Hematopoietic multipotent progenitor cell treated with erythropoietin and hydrocortisone succinate and interleukin-3 and kit ligand, for 15 days (in vitro differentiated cells): ENCODE data around the gene NPL.

Experiments
- DNase-seq: peaks from one replicate; pipeline ENCODE4 v3.0.0-alpha.2; 2015; ENCODE audit warnings: low spot score

The NPL gene

GRCh38 chr1:182778862-182779261 is 10.7 kb upstream of the NPL start:
- DNase-seq = no peak

- no peak for DNase-seq
These were observed 10.0 kb upstream of the NPL start for GRCh38 chr1:182779530-182779929.

- peak; percentile 74 for DNase-seq
These were observed 7.6 kb upstream of the NPL start for GRCh38 chr1:182781841-182782586.

GRCh38 chr1:182782587-182782913 is 7.0 kb upstream of the NPL start:
- no peak for DNase-seq

GRCh38 chr1:182783068-182783467 is 6.5 kb upstream of the NPL start:
- DNase-seq = no peak

GRCh38 chr1:182784556-182785171 is 4.9 kb upstream of the NPL start:
- peak; percentile 74 for DNase-seq

- peak; percentile 57 for DNase-seq
These were observed 4.4 kb upstream of the NPL start for GRCh38 chr1:182785181-182785580.

GRCh38 chr1:182786223-182786994 is 3.2 kb upstream of the NPL start:
- DNase-seq = peak; percentile 67

GRCh38 chr1:182786995-182787324 is 2.6 kb upstream of the NPL start:
- DNase-seq = no peak

- peak; percentile 90 for DNase-seq
These were observed 2.0 kb downstream of the NPL start for GRCh38 chr1:182791281-182792179.

- DNase-seq = no peak
These were observed 4.5 kb downstream of the NPL start for GRCh38 chr1:182794091-182794490.

- DNase-seq = no peak
These were observed 5.2 kb downstream of the NPL start for GRCh38 chr1:182794676-182795201.

GRCh38 chr1:182795563-182796228 is 6.1 kb downstream of the NPL start:
- no peak for DNase-seq

- no peak for DNase-seq
These were observed 12.6 kb downstream of the NPL start for GRCh38 chr1:182802006-182802803.

- DNase-seq = no peak
These were observed 14.3 kb downstream of the NPL start for GRCh38 chr1:182803846-182804245.

- no peak for DNase-seq
These were observed 16.6 kb downstream of the NPL start for GRCh38 chr1:182806015-182806678.

- no peak for DNase-seq
These were observed 18.3 kb downstream of the NPL start for GRCh38 chr1:182807907-182808306.

GRCh38 chr1:182809414-182809957 is 19.9 kb downstream of the NPL start:
- no peak for DNase-seq

- no peak for DNase-seq
These were observed 22.6 kb downstream of the NPL start for GRCh38 chr1:182811975-182812722.
